H54 (cell line): ENCODE data around the gene THSD4.

Source experiments
- DNase-seq: peaks from one replicate; pipeline ENCODE4 v3.0.0; 2011; ENCODE audit warnings: low spot score, mixed read lengths; ENCODE audit not compliant: insufficient read length
- FAIRE-seq: peaks from 3 replicates; lab custom pipeline; 2011; peaks lifted over from hg19 to GRCh38; lab: Jason Lieb, UNC
- POLR2A ChIP-seq: IDR thresholded peaks from 2 replicates; pipeline ENCODE4 v1.6.1; 2011; ENCODE audit warnings: low read depth, mild to moderate bottlenecking, low read length

Gene THSD4

DNA sequence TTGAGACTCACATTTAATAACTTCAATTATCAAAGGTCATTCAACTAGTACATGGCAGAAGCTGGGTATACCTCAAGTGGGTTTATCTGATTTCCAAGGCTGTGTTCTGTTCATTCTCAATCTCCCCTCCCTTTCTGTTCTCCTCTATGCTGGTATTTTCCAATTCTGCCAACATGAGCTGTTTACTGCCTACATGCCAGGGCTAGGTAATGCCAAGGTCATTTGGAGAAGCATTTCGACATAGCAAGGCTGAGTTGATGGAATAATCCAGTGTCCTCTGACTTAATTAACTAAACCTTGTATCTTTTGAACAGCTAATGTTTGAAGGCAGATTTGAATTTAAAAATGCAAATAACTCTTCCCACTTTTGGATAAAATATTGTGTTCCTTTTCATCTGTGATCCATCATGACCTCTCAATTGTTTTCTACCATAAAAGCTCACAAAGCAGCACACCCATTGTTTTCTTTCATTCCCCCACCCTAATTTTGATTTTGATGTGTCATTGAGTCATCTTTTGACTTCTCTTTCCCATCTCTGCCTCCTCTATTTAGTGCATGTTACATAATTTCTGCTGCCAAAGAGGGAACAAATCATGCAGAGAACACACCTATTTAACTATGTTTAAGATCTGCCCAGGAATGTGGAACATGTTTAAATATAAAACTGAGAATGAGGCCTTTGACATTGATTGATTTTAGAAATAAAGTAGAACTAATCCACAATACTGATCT lies 386.2 kb downstream of the THSD4 start:
- FAIRE-seq, result no peak
- TF ChIP-seq POLR2A, result no peak
- DNase-seq, result no peak

GRCh38 chr15:71502077-71502432 lies 386.8 kb downstream of the THSD4 start:
- no peak for TF ChIP-seq POLR2A
- FAIRE-seq (no peak), DNase-seq (no peak)

DNA sequence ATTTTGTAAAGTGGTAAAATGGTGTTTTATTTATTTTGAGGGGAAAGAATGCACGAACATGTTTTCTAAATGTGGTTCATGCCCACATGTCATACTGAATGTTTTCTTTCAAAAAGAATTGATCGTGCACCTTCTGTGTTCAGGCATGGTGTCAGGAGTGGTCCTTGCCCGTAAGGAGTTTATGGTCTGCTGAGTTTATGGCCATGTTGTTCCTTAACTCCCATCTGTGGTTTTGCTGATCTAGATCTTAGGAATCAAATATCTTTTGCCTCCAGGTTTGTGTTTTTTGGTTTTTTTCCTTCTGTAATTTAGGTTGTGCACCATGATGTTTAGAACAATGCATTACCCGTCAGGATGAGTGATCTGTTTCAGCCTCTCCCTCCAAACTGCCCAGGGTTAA lies 390.7 kb downstream of the THSD4 start:
- DNase-seq (no peak), FAIRE-seq (no peak)
- TF ChIP-seq POLR2A, result no peak

DNA sequence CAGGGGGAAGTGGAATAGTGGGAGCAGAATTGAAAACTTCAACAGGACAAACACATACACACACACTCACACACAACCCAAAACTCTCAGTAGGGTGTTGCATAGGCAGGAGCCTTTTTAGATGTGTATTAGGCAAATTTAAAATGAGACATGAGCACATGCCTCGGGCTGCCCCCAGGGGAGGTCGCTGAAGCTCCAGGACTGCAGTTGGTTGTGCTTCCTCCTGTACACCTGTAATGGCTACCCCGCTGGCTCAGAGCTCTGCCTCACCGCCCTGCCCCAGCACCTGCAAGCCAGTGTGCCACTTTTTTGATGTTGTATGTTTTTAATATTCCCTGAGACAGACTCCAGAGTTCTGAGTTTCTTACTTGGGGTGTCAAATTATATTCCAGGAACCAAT lies 391.7 kb downstream of the THSD4 start:
- DNase-seq, result no peak
- FAIRE-seq, result no peak
- TF ChIP-seq POLR2A, result no peak

GRCh38 chr15:71508081-71508682 lies 392.9 kb downstream of the THSD4 start:
- TF ChIP-seq POLR2A, result no peak
- DNase-seq (no peak), FAIRE-seq (no peak)

DNA sequence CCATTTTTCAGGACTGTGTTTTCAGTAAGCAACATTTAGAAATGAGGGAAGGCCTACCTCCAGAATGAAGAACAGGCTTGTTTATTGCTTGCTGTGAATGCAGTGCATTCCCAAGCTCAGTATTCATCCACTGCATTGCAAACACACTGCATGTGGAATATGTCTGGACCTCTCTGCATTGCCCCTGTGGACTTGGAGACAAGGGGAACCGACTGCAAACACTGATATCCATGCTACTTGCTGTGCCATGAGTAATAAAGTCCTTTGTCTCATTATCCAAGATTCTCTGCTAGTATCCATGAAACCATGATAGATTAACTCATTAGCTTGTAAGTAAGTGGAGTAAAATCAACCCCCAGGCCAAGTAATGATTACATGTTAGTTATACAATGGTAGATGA lies 393.9 kb downstream of the THSD4 start:
- TF ChIP-seq POLR2A, result no peak
- DNase-seq, result no peak
- FAIRE-seq, result no peak

GRCh38 chr15:71510763-71511162 lies 395.5 kb downstream of the THSD4 start:
- no peak for TF ChIP-seq POLR2A
- DNase-seq (no peak), FAIRE-seq (no peak)

DNA sequence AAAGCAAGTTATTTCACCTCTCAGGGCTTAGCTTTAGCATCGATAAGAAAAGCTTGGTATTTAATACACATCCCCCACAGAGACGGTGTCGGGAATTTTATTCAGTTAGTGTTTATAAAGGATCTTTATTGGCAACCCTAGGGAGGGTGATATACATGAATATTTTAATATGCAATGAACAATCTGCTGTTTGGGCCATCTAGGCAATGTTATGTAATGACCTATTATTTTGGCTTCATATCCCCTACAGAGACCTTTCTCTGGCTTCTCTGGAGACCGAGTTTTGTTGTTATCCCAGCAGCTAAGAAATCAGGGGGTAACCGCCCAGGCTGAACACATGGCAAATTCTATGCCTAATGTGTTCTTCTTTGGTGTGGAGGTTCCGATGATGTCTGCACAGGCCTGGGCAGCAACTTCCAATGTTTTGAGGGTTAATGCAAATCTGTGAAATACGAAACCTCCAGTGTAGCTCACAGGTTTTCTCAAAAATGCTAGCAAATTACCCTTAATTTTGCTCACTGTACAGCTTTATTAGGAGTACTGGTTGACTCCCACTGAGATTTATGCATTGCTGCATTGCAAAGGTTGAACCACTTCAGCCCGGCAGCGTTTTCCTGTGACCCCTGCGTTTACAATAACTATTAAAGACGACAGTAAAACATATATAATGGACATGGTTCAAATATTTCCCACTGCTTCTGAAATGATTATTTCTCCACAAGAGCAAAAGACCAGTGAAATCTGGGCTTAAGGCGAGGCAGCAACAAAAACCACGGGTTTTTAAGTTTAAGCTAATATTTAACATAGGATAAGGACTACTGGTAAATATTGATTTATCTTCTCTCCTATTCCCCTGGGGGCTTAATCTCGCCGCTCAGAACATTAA lies 396.8 kb downstream of the THSD4 start:
- no peak for TF ChIP-seq POLR2A
- FAIRE-seq, result no peak
- no peak for DNase-seq

- FAIRE-seq, result no peak
- DNase-seq, result no peak
- TF ChIP-seq POLR2A, result no peak
These were observed 397.4 kb downstream of the THSD4 start for GRCh38 chr15:71512682-71513006.

DNA sequence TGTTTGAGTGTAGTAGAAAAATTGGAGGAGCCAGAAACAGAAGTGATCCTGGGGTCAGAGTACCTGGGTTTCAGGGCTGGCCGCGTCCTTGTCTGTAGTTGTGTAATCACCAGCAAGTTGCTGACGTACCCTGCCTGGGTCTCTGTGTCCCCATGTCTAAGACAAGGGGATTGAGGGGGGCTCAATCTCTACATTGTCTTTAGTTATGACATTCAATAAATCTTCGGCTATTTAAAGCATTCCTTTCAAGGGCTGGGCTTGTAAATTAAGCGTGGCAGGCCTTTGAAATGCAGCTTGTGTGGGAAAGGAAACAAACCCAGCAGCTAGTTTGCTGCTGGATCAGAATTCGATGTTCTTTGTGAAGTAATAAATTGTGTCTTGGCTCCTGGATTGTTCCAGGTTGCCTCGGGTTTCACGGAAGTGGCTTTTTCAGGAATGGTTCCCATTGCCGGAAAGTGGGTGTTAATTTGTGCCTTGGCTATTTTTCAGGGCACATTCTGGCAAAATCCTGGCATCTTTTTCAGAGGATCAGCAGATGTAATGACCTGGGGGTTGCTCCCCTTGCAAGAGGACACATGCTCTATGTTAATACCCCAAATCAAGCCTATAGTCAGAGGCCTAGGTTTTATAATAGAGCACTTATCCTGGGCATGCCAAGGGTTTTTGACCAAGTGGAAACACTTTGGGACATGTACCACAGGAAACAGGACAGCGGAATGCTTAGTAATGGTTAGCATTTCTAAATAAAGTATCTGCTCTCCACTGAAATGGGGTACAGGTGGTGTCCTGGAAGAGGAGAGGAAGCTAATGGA lies 400.3 kb downstream of the THSD4 start:
- TF ChIP-seq POLR2A, result no peak
- no peak for DNase-seq
- no peak for FAIRE-seq

DNA sequence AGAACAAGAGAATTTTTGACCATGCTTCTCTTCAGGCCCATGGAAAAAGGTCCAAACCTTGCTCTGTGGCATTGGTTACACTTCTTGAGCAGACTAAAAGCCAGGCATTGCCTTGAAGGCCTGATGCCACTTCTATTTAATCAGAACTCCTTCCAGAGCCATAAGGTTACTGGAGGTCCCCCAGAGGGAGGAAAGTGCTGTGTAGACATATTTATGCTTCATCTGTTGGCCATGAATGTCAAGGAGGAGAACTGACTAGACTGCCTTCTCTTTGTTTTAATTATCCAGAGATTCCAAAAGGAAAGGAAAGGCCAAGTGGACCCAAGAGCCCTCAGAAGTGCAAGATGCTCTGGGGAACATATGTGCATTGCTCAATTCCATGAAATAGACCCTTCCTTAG lies 402.5 kb downstream of the THSD4 start:
- DNase-seq, result no peak
- no peak for FAIRE-seq
- no peak for TF ChIP-seq POLR2A

DNA sequence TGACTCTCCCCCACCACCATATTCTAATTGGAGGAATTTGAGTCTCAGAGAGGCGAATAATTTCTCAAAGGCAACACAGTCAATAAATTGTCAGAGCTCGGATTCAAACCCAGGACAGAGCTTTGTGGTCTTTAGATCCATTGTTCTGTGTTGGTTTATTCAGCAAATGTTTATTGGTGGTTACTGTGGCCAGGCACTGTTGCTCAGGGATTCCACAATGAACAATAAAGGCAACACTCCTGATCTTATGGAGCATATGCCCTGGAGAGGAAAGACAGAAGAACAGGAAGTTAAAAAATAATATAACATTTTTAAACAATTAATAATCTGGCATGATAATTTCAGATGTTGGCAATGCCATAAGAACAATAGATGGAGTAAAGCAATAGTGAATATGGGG lies 403.4 kb downstream of the THSD4 start:
- FAIRE-seq, result no peak
- no peak for TF ChIP-seq POLR2A
- DNase-seq, result no peak

GRCh38 chr15:71526060-71526820 lies 411.0 kb downstream of the THSD4 start:
- no peak for FAIRE-seq
- TF ChIP-seq POLR2A, result no peak
- no peak for DNase-seq
